A673 (cell line): ENCODE results near the gene RASA3.

Experiments used
- EZH2 ChIP-seq: fragments of 200-600 bp; sonication (generic); IDR thresholded peaks from 2 replicates; pipeline ENCODE4 v1.6.1; 2017; ENCODE audit warnings: borderline replicate concordance, low read depth, mild to moderate bottlenecking, mixed read lengths, antibody characterized with exemption, low read length; ENCODE audit not compliant: poor library complexity, severe bottlenecking
- TF ChIP-seq, protein P1 (sequence below): fragments of 300-800, 200-600 bp; sonication (generic); conservative IDR thresholded peaks from 2 replicates; pipeline ENCODE4 v1.5.1; 2017; ENCODE audit warnings: low read depth, mild to moderate bottlenecking, antibody characterized with exemption, low read length, moderate library complexity, mixed read lengths

GRCh38 chr13:114011226-114011625 lies 121.2 kb downstream of the RASA3 start:
- no peak for TF ChIP-seq EZH2
- TF ChIP-seq, protein P1, sequence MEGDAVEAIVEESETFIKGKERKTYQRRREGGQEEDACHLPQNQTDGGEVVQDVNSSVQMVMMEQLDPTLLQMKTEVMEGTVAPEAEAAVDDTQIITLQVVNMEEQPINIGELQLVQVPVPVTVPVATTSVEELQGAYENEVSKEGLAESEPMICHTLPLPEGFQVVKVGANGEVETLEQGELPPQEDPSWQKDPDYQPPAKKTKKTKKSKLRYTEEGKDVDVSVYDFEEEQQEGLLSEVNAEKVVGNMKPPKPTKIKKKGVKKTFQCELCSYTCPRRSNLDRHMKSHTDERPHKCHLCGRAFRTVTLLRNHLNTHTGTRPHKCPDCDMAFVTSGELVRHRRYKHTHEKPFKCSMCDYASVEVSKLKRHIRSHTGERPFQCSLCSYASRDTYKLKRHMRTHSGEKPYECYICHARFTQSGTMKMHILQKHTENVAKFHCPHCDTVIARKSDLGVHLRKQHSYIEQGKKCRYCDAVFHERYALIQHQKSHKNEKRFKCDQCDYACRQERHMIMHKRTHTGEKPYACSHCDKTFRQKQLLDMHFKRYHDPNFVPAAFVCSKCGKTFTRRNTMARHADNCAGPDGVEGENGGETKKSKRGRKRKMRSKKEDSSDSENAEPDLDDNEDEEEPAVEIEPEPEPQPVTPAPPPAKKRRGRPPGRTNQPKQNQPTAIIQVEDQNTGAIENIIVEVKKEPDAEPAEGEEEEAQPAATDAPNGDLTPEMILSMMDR: no peak
